NCI-H748 treated with DMSO at 0.1 percent for 48 hours (cell line): ENCODE measurements around the gene SNX25.
"Not testable (repeated sequence)": the region's sequence is repeated elsewhere in the genome, so short reads cannot be mapped to it uniquely, and the experiment has no call there.

Experiments
- DNase-seq: peaks from one replicate; lab custom pipeline; 2025; lab: John Stamatoyannopoulos, UW

The SNX25 gene

DNA sequence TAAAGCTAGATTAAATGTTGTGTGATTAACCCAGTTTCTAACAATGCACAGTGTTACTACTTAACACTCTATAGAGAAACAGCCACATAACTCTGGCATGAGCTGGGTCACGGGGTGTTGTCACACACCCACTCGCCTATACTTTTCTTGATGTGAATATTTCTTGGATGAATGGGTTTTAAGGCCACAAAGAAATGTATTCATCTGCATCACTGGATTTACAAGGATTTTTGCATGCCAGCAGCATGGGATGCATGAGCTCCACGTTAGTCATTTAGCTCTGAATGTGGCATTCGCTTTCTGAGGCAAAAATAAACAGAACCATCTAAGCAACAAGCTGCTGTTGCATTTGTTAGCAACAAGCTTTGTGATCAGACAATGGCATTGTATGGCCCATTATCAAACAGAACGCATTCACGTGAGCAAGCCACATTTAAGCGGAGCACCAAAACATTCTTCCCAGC, 96.6 kb downstream of the SNX25 start:
- DNase-seq = peak; percentile 23

DNA sequence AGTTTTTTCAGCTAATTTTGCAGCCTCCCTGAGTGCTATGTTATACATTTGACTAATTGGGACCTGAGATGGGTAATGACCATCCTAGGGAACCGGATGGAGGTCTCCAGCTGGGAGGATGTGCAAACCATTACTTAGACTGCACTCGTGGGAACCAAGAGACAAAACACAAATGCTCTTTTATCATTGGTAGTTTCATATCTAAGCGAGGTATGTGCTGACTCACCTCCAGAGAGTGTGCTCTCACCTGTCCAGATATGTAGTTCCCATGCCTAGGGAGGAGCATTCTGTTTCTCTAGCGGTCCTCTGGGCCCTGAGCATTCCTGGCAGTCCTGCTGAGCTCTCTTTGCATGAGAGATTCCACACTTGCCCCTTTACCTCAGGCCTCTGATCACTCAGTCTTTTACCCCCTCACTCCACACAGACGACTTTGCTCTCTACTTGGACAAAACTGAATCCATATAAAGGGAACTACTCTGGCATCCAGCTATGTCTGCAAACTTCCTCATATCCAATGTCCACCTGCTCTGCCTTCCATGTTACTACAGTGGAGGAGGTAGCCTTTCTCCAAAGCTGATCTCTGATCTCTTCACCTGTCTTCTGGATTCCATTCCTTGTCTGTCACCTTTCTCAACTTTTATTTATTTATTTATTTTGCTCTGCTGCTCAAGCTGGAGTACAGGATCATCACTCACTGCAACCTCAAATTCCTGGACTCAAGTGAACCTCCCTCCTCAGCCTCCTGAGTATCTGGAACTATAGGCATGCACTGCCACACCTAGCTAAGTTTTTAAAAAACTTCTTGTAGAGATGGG, 97.9 kb downstream of the SNX25 start:
- DNase-seq = no peak

DNA sequence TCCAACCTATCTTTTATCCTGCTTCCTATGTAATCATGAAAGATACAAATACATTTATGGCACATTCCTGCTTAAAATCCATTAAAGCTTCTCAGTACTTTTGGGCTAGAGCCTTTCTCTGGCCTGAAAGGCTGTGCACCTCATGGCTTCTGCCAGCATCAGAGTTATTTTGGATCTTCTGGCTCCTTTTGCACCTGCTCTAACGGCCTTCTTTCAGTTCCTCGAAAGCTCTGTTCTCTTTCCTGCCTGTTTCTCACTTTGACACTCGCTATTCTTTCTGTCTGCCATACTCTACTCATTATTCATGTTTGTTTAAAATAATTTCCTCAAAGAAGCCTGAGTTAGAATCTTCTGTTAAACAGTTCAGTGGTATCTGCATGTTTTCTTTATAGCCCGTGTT, 100.4 kb downstream of the SNX25 start:
- no peak for DNase-seq

GRCh38 chr4:185311113-185311888, 101.9 kb downstream of the SNX25 start:
- no peak for DNase-seq

DNA sequence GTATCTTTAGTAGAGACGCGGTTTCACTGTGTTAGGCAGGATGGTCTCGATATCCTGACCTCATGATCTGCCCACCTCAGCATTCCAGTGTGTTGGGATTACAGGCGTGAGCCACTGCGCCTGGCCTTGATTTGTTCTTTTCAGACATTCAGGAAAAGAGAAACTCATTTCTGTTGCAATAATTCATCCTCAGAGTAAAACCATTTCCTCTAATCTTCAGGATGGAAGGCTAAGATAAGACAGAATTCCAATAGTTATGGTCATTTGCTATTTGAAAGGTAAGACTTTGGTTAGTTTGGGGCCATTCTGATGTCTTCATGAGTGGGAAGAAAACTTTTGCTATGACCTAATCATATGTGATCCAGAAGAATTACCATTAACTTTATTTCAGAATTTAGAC, 103.3 kb downstream of the SNX25 start:
- DNase-seq = no peak

DNA sequence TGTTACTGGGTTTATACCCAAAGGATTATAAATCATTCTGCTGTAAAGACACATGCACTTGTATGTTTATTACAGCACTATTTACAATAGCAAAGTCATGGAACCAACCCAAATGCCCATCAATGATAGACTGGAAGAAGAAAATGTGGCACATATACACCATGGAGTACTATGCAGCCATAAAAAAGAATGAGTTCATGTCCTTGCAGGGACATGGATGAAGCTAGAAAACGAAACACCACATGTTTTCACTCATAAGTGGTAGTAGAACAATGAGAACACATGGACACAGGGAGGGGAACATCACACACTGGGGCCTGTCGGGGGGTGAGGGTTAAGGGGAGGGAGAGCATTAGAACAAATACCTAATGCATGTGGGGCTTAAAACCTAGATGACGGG, 108.1 kb downstream of the SNX25 start:
- DNase-seq = not testable (repeated sequence)

- DNase-seq = no peak
Measured at GRCh38 chr4:185317880-185318279, 108.5 kb downstream of the SNX25 start.

DNA sequence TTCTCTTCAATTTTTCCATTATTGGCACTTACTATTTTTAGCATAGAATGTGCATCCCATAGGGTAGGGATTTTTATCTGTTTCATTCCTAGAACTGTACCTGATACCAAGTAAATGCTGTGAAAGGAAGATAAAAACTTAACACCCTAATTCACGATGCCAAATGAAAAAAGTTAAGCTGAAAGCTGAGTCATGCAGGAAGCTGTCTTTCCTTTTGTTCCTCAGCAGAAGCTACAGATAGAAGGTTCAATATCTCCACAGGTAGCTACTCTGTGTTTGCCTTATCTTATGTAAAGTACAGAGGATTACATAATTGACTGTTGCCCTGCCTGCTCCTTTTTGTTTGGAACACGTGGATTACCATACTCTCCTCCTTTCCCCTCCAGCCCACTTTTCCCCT, 109.3 kb downstream of the SNX25 start:
- DNase-seq = peak; percentile 58

- no peak for DNase-seq
Measured at GRCh38 chr4:185322803-185323202, 113.4 kb downstream of the SNX25 start.

DNA sequence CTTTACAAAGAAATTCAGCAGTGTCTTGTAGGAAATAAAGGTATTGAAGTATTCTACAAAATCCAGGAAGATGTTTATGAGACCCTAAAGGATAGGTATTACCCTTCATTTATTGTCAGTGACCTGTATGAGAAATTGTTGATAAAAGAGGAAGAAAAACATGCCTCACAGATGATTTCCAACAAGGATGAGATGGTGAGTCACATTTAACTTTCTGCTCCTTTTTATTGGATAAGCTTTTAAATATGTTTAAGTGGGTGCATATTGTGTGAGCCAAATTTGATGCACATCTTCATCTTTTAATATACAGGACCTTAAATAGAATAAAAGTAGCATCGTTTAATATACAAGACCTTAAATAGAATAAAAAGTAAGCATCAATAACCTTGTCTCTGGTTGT, 114.2 kb downstream of the SNX25 start:
- no peak for DNase-seq

DNA sequence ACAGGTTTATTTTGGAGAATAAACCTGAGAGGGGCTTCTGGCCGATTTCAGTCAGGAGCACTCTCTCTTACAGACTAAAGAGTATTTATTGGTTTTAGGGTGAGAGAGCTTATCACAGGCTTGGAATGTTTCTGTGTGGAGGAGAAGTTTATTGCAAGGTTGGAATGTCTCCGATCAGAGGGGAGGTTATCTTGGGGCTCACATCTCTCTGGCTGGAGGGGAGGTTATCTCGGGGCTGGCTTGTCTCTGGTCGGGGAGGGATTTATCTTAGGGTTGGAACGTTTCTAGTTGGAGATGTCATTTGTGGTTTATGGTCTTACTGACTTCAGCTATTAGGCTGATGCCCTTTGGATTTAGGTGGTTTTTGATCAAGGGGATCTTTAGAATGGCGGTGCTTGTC, 115.0 kb downstream of the SNX25 start:
- DNase-seq = not testable (repeated sequence)

DNA sequence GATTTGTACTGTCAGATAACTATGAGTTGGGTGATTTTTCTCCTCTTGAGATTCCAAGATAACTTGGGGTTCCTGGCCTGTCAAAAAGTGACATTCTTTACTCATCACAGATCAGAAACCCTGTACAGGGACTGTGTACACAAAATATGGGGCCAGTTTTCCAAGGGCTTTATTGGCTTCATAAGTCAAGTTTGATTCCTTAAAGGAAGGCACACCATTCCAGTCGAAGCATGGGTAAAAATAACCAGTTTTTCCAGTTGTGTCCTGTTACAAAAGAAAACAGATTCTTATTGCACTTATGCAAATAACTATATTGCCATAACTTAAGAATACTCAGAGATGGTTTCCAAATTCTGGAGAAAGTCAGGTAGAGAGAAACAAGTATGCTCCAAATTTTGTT, 116.3 kb downstream of the SNX25 start:
- DNase-seq = not testable (repeated sequence)

GRCh38 chr4:185328586-185328985, 119.2 kb downstream of the SNX25 start:
- no peak for DNase-seq

DNA sequence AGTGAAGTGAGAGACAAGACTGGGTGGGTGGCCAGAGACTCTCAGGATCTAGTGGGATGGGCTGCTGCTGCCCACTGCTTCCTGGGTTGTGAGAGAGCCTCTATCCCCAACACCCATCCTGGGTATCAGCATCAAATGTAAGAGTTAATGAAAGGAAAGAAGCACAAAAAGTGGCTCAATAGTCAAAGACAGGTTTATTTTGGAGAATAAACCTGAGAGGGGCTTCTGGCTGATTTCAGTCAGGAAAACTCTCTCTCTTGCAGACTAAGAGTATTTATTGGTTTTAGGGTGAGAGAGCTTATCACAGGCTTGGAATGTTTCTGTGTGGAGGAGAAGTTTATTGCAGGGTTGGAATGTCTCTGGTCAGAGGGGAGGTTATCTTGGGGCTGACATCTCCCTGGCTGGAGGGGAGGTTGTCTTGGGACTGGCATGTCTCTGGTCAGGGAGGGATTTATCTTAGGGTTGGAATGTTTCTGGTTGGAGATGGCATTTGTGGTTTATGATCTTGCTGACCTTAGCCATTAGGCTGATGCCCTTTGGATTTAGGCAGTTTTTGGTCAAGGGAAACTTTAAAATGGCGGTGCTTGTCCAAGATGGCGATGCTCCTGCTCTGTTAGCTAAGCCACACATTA, 120.6 kb downstream of the SNX25 start:
- not testable (repeated sequence) for DNase-seq

DNA sequence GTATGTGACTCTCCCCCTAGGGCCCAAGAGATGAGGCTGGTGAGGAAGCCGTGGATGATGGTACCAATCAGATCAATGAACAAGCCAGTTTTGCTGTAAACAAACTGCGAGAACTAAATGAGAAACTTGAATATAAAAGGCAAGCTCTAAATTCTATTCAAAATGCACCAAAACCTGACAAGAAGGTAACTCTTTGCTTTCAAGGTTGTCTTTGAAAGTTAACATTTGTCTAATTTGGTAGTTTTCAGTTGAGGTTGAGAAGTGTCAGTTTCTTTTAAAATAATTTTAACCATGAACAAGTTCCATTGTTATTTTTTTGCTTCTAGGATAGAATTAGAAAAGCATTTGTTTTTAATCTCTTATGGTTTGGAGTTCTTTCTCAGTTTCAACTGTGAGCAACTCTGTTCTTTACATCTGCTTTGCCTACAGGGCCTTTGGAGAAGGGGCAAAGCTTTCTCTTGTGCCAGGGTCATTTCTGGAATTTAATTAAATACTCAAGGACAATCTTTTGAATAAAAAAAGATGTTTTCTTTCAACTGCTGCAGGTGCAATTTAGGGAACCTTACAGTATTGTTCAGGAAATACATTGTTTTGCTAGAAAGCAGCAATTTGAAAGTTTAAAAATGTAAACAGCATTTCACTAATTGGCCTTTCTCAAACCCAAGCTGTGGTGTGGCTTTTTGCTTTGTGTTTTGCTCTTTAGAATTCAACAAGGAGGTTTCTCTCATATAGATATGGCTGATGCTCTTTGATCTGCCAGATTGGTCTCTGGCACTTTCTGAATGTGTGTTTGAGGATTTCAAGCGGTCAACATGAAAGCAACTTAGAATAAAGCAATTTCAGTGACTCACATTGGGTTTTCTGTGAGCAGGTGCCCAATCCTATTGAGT, 123.4 kb downstream of the SNX25 start:
- DNase-seq = no peak

DNA sequence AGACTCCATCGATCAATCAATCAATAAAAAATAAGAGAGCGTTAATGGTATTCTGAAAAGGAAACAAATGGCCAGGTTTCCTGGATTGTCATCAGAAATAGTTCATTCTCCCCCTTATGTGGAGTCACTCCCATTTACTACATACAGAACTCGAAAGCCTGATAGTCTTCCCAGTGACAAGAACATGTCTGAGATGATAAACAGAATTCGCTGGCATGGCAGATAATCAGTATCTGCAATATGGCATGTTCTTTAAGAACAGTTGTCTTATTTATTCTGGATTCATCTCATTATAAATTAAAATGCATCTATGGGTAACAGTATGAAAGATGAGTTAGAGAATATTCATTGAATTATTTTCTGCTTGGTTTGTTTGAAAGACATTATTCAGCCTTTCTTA, 124.9 kb downstream of the SNX25 start:
- DNase-seq = no peak

- no peak for DNase-seq
Measured at GRCh38 chr4:185335579-185335978, 126.2 kb downstream of the SNX25 start.

DNA sequence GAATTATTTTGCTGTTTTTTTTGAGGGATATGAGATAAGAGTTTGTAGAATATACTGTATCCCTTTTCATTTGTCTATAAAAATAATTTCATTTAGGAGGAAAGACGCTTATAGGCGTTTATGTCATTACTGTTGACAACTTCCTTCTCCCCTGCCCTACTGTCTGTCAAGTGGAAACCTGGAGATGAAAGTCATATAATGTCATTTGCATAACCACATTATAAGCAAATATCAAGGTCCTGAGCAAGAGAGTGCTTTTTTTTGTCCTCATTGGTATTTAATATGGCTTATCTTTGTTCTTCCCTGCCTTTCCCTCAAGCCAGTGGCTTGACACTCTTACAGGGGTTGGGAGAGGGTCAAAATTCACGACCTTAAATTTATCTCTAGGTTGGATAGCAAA, 130.5 kb downstream of the SNX25 start:
- DNase-seq = no peak

GRCh38 chr4:185341377-185341776, 132.0 kb downstream of the SNX25 start:
- no peak for DNase-seq

GRCh38 chr4:185341841-185342240, 132.4 kb downstream of the SNX25 start:
- no peak for DNase-seq

DNA sequence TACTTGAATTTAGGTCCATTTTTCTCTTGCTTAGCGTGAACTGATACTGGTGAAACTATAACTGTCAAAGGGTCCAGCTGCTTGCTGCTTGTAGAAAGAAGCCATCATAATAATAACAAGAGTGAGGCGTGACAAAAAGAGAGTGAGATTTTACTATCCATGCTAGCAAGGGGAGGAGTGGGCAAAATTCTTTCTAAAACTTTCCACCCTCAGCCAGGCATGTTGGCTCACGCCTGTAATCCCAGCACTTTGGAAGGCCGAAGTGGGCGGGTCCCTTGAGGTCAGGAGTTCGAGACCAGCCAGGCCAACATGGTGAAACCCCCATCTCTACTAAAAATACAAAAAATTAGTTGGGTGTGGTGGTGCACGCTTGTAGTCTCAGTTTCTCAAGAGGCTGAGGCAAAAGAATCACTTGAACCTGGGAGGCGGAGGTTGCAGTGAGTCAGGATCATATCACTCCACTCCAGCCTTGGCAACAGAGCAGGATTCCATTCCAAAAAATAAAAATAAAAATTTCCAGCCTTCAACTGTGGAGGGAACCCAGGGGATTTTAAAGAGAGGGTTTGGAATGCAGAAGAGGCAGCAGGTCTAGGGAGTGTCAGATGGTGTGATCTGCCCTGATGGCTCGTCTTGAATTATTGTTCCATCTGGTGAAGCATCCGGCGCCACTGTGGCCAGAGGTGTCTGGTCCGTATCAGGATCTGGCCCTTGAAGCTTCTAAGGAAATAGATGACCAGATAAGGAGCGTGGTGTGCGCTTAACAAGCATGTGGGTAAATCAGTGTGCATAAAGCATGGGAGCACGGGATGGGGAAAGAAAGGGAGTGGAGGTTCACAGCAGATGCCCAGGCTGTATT, 134.6 kb downstream of the SNX25 start:
- no peak for DNase-seq
